GM12873 (cell line): ENCODE data around the gene ILDR2.

Experiments used
- CTCF ChIP-seq: IDR thresholded peaks from 2 replicates; pipeline ENCODE4 v1.5.1; 2012; ENCODE audit warnings: low read depth, mild to moderate bottlenecking, moderate library complexity, low read length, control low read depth; ENCODE audit not compliant: insufficient read depth; ENCODE audit errors: missing control alignments

Gene ILDR2

DNA sequence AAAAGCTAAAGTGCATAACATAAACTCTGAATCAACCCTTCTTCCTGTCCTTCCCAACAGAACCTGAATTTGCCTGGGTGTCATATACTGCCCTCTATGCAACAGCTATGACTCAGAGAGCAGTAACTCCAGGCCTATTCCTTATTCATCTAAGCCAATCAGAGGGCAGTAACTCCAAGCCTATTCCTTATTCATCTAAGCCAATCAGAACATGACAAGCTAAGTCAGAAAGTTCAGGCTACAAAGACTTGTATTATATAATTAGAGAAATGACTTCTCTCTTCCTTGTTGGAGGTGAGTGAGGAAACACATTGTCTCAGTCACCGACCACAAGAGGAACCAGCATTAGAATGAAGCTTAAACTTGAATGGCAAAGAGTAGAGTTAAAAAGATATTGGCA lies 73.1 kb downstream of the ILDR2 start:
- TF ChIP-seq CTCF = no peak

- no peak for TF ChIP-seq CTCF
Observed at GRCh38 chr1:166900987-166901386, 74.4 kb downstream of the ILDR2 start.

DNA sequence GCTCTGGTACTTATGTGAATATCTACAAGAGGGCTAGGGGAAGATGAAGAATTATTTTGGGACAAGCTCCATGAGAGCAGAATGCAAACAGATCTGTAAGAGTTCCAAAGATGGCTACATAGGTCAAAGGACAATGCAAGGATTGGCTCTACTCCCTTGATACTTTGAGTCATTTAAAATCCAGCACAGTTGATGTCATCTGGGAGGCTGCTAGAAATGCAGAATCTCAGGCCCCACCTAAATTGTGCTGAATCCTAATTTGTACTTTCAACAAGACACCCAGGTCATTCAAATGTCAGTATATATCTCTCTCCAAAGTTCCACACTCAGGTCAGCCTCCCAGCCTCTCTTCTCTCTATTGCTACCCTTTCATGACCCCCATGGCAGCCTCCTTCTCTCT lies 75.6 kb downstream of the ILDR2 start:
- no peak for TF ChIP-seq CTCF

- TF ChIP-seq CTCF = no peak
Observed at GRCh38 chr1:166895766-166896165, 79.6 kb downstream of the ILDR2 start.

GRCh38 chr1:166889776-166890175 lies 85.6 kb downstream of the ILDR2 start:
- no peak for TF ChIP-seq CTCF

- TF ChIP-seq CTCF = no peak
Observed at GRCh38 chr1:166888373-166889111, 86.8 kb downstream of the ILDR2 start.

DNA sequence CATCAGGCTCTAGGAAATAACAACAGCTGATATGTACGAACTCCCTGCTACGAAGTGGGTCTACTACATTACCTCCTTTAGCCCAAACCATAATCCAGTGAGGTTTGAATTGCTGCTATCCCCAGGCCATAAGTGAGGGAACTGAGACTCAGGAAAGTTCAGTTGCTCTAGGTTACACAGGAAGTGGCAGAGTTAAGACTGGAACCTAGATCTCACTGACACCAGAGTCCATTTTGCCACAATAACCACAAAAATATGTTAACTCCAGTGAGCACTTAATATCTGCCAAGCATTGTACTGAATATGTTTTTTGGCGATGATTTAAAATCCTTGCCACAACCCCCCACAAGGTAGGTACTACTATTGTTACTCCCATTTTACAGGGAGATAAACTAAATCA lies 90.4 kb downstream of the ILDR2 start:
- TF ChIP-seq CTCF = no peak
